LNCAP (cell line): Measurements from ENCODE around the gene NUDT15.
A peak's percentile ranks its signal among the peaks of the same experiment; 100 is the strongest.

Experiments used
- TF ChIP-seq, protein P1 (sequence below): fragments of 450-650 bp; IDR thresholded peaks from 2 replicates; pipeline ENCODE4 v1.5.1; 2017; ENCODE audit warnings: mild to moderate bottlenecking

The NUDT15 gene

DNA sequence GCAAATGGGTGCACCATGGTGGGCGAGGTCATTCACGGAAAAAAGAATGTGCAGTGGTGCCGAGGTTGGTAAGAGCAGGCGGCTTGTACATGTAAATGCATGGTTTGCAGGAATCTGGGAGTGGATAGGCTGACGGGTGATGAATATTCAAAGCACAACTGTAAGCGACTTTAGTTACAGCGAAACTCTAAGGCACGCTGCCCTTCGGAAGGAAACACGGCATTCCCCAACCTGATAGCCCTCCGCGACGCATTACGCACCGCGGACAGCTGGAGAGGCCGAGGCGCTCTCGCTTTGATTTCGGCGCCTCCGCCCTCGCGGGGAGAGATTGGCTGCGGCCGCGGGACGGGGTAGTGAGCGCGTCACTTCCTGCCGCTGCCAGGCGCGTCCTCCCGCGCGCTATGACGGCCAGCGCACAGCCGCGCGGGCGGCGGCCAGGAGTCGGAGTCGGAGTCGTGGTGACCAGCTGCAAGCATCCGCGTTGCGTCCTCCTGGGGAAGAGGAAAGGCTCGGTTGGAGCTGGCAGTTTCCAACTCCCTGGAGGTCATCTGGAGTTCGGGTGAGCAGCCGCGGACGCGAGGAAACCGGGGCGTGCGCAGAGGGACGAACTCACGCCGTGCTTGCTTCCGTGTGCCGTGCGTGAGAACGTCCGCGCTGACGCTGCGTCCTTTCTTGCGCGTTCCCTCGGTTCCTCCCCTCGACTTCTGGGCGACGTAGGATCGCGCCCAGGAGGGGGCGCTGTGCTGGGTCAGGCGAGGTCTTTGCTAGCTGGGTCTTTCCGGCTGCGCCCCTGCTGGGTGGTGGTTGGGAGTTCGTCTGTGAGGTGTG lies at the start of gene NUDT15:
Gene NUDT15 (plus strand): TSS at position 381 of the 828 bp plus-strand sequence. CDS start 21 bp downstream, at position 402.
- TF ChIP-seq, protein P1, sequence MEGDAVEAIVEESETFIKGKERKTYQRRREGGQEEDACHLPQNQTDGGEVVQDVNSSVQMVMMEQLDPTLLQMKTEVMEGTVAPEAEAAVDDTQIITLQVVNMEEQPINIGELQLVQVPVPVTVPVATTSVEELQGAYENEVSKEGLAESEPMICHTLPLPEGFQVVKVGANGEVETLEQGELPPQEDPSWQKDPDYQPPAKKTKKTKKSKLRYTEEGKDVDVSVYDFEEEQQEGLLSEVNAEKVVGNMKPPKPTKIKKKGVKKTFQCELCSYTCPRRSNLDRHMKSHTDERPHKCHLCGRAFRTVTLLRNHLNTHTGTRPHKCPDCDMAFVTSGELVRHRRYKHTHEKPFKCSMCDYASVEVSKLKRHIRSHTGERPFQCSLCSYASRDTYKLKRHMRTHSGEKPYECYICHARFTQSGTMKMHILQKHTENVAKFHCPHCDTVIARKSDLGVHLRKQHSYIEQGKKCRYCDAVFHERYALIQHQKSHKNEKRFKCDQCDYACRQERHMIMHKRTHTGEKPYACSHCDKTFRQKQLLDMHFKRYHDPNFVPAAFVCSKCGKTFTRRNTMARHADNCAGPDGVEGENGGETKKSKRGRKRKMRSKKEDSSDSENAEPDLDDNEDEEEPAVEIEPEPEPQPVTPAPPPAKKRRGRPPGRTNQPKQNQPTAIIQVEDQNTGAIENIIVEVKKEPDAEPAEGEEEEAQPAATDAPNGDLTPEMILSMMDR = peak; percentile 90

DNA sequence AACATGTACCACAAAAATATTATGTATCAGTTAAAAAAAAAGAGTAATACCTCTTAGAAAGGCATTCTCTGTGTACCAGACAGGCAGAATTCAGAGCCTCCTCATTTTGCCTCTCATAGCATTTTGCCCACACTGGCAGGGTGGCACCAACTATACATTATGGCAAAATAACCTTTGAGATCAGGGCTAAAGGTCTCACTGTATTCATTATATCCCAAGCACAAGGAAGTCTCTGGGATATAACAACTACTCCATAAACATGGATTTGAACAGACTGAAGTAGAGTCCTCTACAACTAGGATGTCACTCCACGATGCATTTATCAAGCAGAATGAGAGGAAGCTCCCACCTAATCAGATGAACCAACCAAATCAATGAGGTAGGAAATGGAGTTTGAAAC lies 47.1 kb upstream of the NUDT15 start:
- TF ChIP-seq, protein P1 = no peak

DNA sequence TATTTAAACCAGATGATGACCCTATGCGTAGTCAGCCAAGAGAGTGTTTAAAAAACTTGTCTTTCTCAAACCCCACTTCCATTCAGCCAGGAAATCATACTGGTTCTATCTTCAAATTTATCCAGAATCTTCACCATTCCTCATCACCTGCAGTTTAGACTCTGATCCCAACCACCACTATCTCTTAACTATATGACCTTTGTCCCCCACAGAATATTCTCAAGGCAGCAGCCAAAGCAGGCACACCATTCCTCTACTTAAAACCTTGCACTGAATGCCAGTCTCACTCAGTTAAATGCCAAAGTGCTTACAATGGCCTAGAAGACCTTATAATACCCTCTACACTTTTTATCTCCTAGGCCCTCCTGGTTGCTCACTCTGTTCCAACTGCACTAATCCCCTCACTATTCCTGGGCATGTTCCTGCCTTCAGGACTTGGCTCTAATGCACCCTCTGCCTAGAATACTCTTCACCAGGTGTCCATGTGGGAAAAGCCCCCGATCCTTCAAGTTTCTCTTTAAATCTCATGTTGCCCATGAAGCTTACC lies 46.5 kb upstream of the NUDT15 start:
- TF ChIP-seq, protein P1 = no peak

DNA sequence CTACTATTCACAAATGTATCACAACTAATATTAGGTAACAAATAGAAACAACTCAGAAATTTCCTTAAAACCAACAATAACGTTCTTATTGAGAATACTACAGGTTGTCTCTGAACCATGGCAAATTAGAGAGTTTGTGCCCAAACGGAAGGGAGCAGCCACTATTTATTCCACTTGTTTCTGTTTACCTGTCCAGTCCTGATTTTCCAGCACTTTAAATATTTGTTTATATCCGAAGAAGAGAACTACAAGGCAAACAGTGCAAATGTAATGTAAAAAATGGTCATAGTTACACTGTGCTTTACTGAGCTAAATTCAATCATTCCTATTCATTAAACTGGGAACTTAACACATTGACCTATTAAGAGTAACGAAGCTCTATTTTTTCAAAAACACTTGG lies 45.7 kb upstream of the NUDT15 start:
- TF ChIP-seq, protein P1 = no peak

DNA sequence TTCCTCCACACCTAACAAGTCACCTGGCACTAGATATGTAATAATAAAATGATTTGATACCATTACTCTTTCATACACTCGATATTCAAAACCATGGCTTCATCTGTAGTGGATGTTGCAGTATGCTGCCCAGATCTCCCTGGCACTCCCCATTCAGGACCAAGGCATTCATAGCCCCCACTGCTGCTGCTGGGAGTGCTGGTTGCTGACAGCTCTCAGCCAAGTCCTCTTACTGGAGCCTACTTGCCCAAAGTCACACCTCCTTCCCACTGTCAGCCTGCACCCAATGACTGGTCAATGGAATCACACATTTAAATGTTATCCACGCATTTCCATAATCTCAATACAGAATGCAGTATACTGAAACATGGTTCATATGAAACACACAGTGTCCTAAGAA lies 40.1 kb upstream of the NUDT15 start:
- TF ChIP-seq, protein P1 = no peak

DNA sequence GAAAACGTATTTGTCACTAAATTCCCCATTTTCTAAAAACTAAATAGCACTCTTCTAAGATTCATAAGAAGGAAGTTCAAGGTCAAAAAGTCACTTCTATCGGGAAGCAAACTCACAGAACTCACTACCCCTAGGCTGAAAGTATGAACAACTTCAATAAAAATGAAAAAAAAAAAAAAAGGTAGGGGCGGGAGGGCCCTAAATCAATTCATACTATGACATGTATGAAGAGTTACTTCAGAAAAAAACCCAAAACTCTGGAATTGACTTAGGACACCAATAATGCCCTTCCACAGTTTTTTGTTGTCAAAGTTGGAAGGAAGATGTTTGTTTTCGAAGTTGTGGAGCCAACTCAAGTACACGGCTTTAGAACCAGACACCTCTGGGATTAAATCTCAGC lies 37.6 kb upstream of the NUDT15 start:
- TF ChIP-seq, protein P1 = no peak

DNA sequence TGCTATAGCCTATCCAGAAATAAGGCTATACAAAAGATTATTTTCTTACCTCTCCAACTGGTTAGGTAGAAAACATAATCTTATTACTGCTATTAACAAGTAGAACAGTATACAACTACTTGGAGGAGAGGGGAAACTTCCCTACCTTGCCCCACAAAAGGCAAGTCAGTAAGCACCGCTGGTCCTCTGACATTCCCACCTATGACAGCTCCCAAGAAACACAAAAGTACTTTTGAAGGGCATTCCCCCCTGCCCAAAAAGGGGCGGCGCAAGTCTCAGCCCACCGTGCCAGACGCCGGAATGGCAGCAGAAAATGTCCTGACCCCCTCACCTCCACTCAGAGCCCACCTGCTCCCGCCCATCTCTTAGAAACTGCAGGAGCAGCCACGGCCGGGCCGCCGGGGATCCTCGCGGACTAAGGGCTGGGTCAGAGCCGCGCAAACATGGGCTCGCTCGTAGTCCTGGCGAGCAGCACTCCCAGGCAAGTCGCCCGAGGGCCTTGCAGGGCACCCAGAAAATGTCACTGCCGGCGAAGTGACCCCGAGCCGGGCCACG lies 36.9 kb upstream of the NUDT15 start:
- TF ChIP-seq, protein P1 = no peak
